Liver (tissue), 9 donors: ENCODE results near the gene MRRF. TPM values are rescaled to one million over a fixed set of nuclear protein-coding genes. Genes with fewer than 3 reads are reported as not detected.

ENCODE experiments used
- DNase-seq: peaks from one replicate; pipeline ENCODE4 v3.0.0-alpha.2; 2017; ENCODE audit warnings: low spot score
- H3K27ac ChIP-seq, 2 donors: one replicate each; pipeline ENCODE4 v1.7.0; 2013; ENCODE audit warnings: inconsistent platforms in 2 of 2, low read length in 2 of 2, control low read depth in 1 of 2, low read depth in 1 of 2, mild to moderate bottlenecking in 1 of 2
- H3K27me3 ChIP-seq, 4 donors: one replicate each; pipeline versions ENCODE4 v1.6.1 to v1.7.0; 2013; ENCODE audit warnings: low read length in 3 of 4, inconsistent platforms in 1 of 4, mild to moderate bottlenecking in 1 of 4, moderate library complexity in 1 of 4; ENCODE audit not compliant: control insufficient read depth in 4 of 4, insufficient read depth in 4 of 4
- H3K36me3 ChIP-seq, 4 donors: one replicate each; pipeline versions ENCODE4 v1.6.1 to v1.7.0; 2013; ENCODE audit warnings: low read length in 3 of 4, mild to moderate bottlenecking in 3 of 4, low read depth in 1 of 4, moderate library complexity in 1 of 4; ENCODE audit not compliant: control insufficient read depth in 4 of 4, insufficient read depth in 3 of 4
- H3K4me1 ChIP-seq, 4 donors: one replicate each; pipeline versions ENCODE4 v1.6.1 to v1.7.0; 2013; ENCODE audit warnings: low read length in 3 of 4, mild to moderate bottlenecking in 3 of 4, moderate library complexity in 1 of 4; ENCODE audit not compliant: control insufficient read depth in 4 of 4, insufficient read depth in 4 of 4
- H3K4me3 ChIP-seq, 3 donors: one replicate each; pipeline versions ENCODE4 v1.6.1 to v1.7.0; 2013; ENCODE audit warnings: low read length in 3 of 3, control low read depth in 1 of 3, low read depth in 1 of 3, mild to moderate bottlenecking in 1 of 3
- H3K9ac ChIP-seq, 2 donors: one replicate each; pipeline ENCODE4 v1.7.0; 2013; ENCODE audit warnings: low read length in 2 of 2, mild to moderate bottlenecking in 2 of 2, moderate library complexity in 2 of 2, control low read depth in 1 of 2, low read depth in 1 of 2
- H3K9me3 ChIP-seq, 4 donors: one replicate each; pipeline versions ENCODE4 v1.6.1 to v1.7.0; 2013; ENCODE audit warnings: low read length in 3 of 4; ENCODE audit not compliant: control insufficient read depth in 4 of 4
- ATF3 ChIP-seq: IDR thresholded peaks from 2 replicates; pipeline ENCODE4 v1.6.1; 2016; ENCODE audit warnings: antibody characterized with exemption
- EGR1 ChIP-seq, 2 donors: IDR thresholded peaks; 2 replicates each; pipeline ENCODE4 v1.6.1; 2016 to 2018; ENCODE audit warnings: antibody characterized with exemption in 2 of 2, low read depth in 2 of 2
- FOXA1 ChIP-seq: IDR thresholded peaks from 2 replicates; pipeline ENCODE4 v1.6.1; 2016; ENCODE audit warnings: antibody characterized with exemption
- FOXA2 ChIP-seq: IDR thresholded peaks from 2 replicates; pipeline ENCODE4 v1.6.1; 2016; ENCODE audit warnings: antibody characterized with exemption
- GABPA ChIP-seq, 2 donors: IDR thresholded peaks in 1 of 2; conservative IDR thresholded peaks in 1 of 2; 2 replicates each; pipeline ENCODE4 v1.6.1; 2016; ENCODE audit warnings: antibody characterized with exemption in 2 of 2, mild to moderate bottlenecking in 1 of 2, moderate library complexity in 1 of 2
- HNF4A ChIP-seq, 2 donors: conservative IDR thresholded peaks; 2 replicates each; pipeline ENCODE4 v1.6.1; 2016; ENCODE audit warnings: antibody characterized with exemption in 2 of 2, mild to moderate bottlenecking in 2 of 2
- HNF4G ChIP-seq: IDR thresholded peaks from 2 replicates; pipeline ENCODE4 v1.6.1; 2016; ENCODE audit warnings: antibody characterized with exemption
- JUND ChIP-seq, 2 donors: IDR thresholded peaks; 2 replicates each; pipeline ENCODE4 v1.6.1; 2016; ENCODE audit warnings: antibody characterized with exemption in 2 of 2
- NR2F2 ChIP-seq: IDR thresholded peaks from 2 replicates; pipeline ENCODE4 v1.6.1; 2016; ENCODE audit warnings: antibody characterized with exemption
- RAD21 ChIP-seq, 2 donors: IDR thresholded peaks; 2 replicates each; pipeline ENCODE4 v1.6.1; 2016; ENCODE audit warnings: antibody characterized with exemption in 2 of 2, mild to moderate bottlenecking in 2 of 2
- RXRA ChIP-seq, 2 donors: IDR thresholded peaks; 2 replicates each; pipeline ENCODE4 v1.6.1; 2017 to 2018; ENCODE audit warnings: antibody characterized with exemption in 2 of 2, mild to moderate bottlenecking in 1 of 2
- SP1 ChIP-seq: IDR thresholded peaks from 2 replicates; pipeline ENCODE4 v1.6.1; 2018; ENCODE audit warnings: antibody characterized with exemption, mild to moderate bottlenecking
- TAF1 ChIP-seq: conservative IDR thresholded peaks from 2 replicates; pipeline ENCODE4 v1.6.1; 2016; ENCODE audit warnings: antibody characterized with exemption, mild to moderate bottlenecking
- YY1 ChIP-seq: IDR thresholded peaks from 2 replicates; pipeline ENCODE4 v1.6.1; 2016; ENCODE audit warnings: antibody characterized with exemption, mild to moderate bottlenecking
- WGBS: extraction: QIAGEN DNeasy Blood & Tissue Kit; methylation state at CpG from one replicate; pipeline ENCODE4 v1.1.7; 2013; 5-methylcytosine and 5-hydroxymethylcytosine counted together
- polyA plus RNA-seq, 2 donors: library from polyadenylated mRNA; stranded (reverse) in 1 of 2; unstranded in 1 of 2; fragments of 200-250 nt in 1 of 2; fragments of >200 nt in 1 of 2; fragmentation: Nextera tagmentation in 1 of 2; extraction: Ambion mirVana in 1 of 2; gene quantifications; one replicate each; pipeline versions ENCODE4 v1.2.1 to v1.2.3, GENCODE V29; 2013 to 2015
- total RNA-seq, 2 donors: library from RNA; depleted of rRNA; stranded (reverse); fragments of >200 nt; gene quantifications; one replicate each; pipeline ENCODE4 v1.2.3, GENCODE V29; 2014
- TF ChIP-seq, protein P1 (sequence below): IDR thresholded peaks from 2 replicates; pipeline ENCODE4 v1.6.1; 2016; ENCODE audit warnings: antibody characterized with exemption
- TF ChIP-seq, protein P2 (sequence below): fragments of 150-350 bp; IDR thresholded peaks from 2 replicates; pipeline ENCODE4 v1.5.1; 2017; ENCODE audit warnings: improper control_type of control experiment, low read depth, low read length; ENCODE audit not compliant: missing input control
- TF ChIP-seq, protein P3 (sequence below): IDR thresholded peaks from 2 replicates; pipeline ENCODE4 v1.6.1; 2016; ENCODE audit warnings: antibody characterized with exemption
- donor health status: healthy.
- donor health status: healthy.
- donor health status: healthy.
- donor health status: healthy.
- donor health status: healthy.

MRRF gene
- total and polyA plus RNA-seq, 4 donors = 15.4 to 30.9 (median 22.3) TPM

GRCh38 chr9:122366074-122366660 lies 101.5 kb downstream of the MRRF start:
- no peak for DNase-seq
- no peak overlapping the region for H3K9ac ChIP-seq
- H3K27me3 ChIP-seq = no peaks in the 10 kb centered on the region
- H3K9me3 ChIP-seq = peaks cover 0 to 4% (median 0%) of the 10 kb centered on the region in 4 donors
- no peak overlapping the region for H3K4me3 ChIP-seq
- WGBS = 72% methylated on average over 6 of the region's 6 CpGs
- no peak for TF ChIP-seq FOXA2
- no peak for TF ChIP-seq TAF1
- no peak overlapping the region for H3K27ac ChIP-seq
- H3K4me1 ChIP-seq = peaks cover 0 to 4% (median 1%) of the 10 kb centered on the region in 4 donors
- H3K36me3 ChIP-seq = no peaks in the 10 kb centered on the region

DNA sequence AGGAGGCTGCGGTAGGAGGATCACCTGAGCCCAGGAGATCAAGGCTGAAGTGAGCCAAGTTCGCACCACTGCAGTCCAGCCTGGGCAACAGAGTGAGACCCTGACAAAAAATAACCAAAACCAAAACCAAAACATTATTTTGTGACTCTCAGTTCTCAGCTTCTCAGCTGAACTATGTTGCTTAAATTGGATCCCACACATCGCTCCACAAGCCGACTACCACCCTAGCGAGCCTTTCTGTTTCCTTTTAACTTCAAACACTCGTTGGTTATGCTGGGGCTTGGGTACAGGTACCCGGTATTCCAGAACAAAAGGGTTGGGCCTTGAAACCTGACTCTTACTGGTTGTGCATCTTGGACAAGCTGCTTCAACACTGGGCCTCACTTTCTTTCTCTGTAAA lies 102.4 kb downstream of the MRRF start:
- Histone ChIP-seq H3K27me3 (no peaks in the 10 kb centered on the region), H3K4me1 (peaks cover 0 to 4% (median 1%) of the 10 kb centered on the region in 4 donors), H3K9ac (no peak overlapping the region), H3K27ac (no peak overlapping the region), H3K4me3 (no peak overlapping the region), H3K9me3 (peaks cover 0 to 4% (median 0%) of the 10 kb centered on the region in 4 donors), H3K36me3 (no peaks in the 10 kb centered on the region)
- DNase-seq = no peak
- TF ChIP-seq RAD21 (IDR thresholded peaks at IDR 0.05) (no peak), SP1 (no peak), JUND (IDR thresholded peaks at IDR 0.05) (no peak), EGR1 (IDR thresholded peaks at IDR 0.05; ENCODE audit: low read depth in 2 of 2) (no peak), TAF1 (no peak), GABPA (IDR thresholded peaks at IDR 0.05 in 1 of 2, conservative IDR thresholded peaks at IDR 0.05 in 1 of 2) (no peak), HNF4A (conservative IDR thresholded peaks at IDR 0.05) (no peak), FOXA2 (no peak), FOXA1 (no peak), YY1 (no peak), NR2F2 (no peak), HNF4G (no peak), RXRA (IDR thresholded peaks at IDR 0.05) (no peak), ATF3 (no peak)
- TF ChIP-seq, protein P1, sequence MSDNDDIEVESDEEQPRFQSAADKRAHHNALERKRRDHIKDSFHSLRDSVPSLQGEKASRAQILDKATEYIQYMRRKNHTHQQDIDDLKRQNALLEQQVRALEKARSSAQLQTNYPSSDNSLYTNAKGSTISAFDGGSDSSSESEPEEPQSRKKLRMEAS = no peak
- TF ChIP-seq, protein P2, sequence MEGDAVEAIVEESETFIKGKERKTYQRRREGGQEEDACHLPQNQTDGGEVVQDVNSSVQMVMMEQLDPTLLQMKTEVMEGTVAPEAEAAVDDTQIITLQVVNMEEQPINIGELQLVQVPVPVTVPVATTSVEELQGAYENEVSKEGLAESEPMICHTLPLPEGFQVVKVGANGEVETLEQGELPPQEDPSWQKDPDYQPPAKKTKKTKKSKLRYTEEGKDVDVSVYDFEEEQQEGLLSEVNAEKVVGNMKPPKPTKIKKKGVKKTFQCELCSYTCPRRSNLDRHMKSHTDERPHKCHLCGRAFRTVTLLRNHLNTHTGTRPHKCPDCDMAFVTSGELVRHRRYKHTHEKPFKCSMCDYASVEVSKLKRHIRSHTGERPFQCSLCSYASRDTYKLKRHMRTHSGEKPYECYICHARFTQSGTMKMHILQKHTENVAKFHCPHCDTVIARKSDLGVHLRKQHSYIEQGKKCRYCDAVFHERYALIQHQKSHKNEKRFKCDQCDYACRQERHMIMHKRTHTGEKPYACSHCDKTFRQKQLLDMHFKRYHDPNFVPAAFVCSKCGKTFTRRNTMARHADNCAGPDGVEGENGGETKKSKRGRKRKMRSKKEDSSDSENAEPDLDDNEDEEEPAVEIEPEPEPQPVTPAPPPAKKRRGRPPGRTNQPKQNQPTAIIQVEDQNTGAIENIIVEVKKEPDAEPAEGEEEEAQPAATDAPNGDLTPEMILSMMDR = no peak
- TF ChIP-seq, protein P3, sequence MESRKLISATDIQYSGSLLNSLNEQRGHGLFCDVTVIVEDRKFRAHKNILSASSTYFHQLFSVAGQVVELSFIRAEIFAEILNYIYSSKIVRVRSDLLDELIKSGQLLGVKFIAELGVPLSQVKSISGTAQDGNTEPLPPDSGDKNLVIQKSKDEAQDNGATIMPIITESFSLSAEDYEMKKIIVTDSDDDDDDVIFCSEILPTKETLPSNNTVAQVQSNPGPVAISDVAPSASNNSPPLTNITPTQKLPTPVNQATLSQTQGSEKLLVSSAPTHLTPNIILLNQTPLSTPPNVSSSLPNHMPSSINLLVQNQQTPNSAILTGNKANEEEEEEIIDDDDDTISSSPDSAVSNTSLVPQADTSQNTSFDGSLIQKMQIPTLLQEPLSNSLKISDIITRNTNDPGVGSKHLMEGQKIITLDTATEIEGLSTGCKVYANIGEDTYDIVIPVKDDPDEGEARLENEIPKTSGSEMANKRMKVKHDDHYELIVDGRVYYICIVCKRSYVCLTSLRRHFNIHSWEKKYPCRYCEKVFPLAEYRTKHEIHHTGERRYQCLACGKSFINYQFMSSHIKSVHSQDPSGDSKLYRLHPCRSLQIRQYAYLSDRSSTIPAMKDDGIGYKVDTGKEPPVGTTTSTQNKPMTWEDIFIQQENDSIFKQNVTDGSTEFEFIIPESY = no peak
- WGBS = 91% methylated on average over 7 of the region's 7 CpGs
